ENCODE data around the gene CENPP. TPM values are rescaled to one million over a fixed set of nuclear protein-coding genes. Genes with fewer than 3 reads are reported as not detected.

Gene CENPP
- total RNA-seq, 1 donor from 2014 or later, result 5.7 TPM

DNA sequence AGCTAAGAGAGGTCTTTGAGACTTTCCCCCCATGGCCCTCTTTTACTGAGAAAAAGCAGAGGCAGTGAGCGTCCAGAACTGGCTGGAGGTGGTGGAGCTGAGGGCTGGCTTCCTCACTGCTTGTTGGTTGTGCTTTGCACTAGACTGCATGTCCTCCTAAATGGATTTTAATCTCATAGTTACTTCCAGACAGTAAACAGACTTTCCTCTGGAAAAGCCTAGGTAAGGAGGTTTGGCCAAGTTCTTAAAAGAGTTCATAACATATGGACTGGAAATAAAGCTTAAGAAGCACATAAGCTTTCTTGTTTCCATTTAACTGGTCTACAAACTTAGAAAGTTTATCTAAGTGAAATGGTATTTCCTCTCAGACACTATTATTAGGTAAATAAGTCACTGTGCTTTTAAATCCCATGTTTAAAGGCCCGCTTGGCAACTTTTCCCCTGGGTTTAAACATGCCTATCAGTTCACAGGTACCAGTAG, 154.6 kb downstream of the CENPP start:
- TF ChIP-seq CTCF (IDR thresholded peaks at IDR 0.05; ENCODE audit: partially characterized antibody, unreplicated experiment), result no peak
- Mint-ChIP-seq H3K4me1 (ENCODE audit: low read depth, unreplicated experiment) (no peaks in the 10 kb centered on the region), H3K27ac (ENCODE audit: unreplicated experiment) (no peak overlapping the region), H3K4me3 (ENCODE audit: unreplicated experiment) (no peak overlapping the region), H3K36me3 (ENCODE audit: unreplicated experiment) (no peaks in the 10 kb centered on the region), H3K27me3 (ENCODE audit: unreplicated experiment) (no peaks in the 10 kb centered on the region), H3K9me3 (ENCODE audit: unreplicated experiment) (no peaks in the 10 kb centered on the region)
- no peak for DNase-seq

DNA sequence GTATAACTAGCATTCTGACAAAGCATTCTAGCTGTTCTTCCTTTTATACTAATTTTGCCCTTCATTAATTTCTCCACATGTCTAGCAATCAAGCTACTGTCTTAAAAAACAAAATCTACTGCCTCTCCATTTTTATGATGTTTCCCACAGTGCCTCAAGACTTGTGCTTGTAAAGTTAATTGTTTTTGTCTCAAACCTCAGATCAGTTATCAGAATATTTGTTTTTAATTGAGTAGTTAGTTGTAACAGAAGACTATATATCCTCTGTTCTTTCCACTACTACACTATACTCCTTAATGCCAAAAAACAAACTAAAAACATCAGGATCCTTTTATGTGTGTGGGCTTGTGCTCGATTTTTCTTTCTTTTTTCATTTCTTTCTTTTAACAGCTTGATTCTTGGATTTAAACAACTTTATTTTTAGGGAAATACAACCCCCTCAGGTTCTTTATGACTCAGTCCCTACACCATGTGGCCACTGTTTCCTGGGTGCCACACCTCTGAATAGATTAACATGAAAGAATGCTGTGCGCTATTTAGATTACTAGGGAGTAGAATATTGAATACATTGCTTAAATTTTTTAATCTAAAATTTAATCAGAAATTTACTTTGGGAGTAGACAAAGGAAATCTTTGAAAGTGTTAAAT, 155.4 kb downstream of the CENPP start:
- H3K4me3 Mint-ChIP-seq (ENCODE audit: unreplicated experiment), result no peak overlapping the region
- no peaks in the 10 kb centered on the region for H3K36me3 Mint-ChIP-seq (ENCODE audit: unreplicated experiment)
- no peaks in the 10 kb centered on the region for H3K4me1 Mint-ChIP-seq (ENCODE audit: low read depth, unreplicated experiment)
- no peak for TF ChIP-seq CTCF (IDR thresholded peaks at IDR 0.05; ENCODE audit: partially characterized antibody, unreplicated experiment)
- H3K9me3 Mint-ChIP-seq (ENCODE audit: unreplicated experiment), result no peaks in the 10 kb centered on the region
- DNase-seq, result no peak
- H3K27ac Mint-ChIP-seq (ENCODE audit: unreplicated experiment), result no peak overlapping the region
- no peaks in the 10 kb centered on the region for H3K27me3 Mint-ChIP-seq (ENCODE audit: unreplicated experiment)

- Mint-ChIP-seq H3K27me3 (ENCODE audit: unreplicated experiment) (no peaks in the 10 kb centered on the region), H3K4me3 (ENCODE audit: unreplicated experiment) (no peak within 1 kb of the TSS), H3K9me3 (ENCODE audit: unreplicated experiment) (no peaks in the 10 kb centered on the region), H3K4me1 (ENCODE audit: low read depth, unreplicated experiment) (no peaks in the 10 kb centered on the region), H3K27ac (ENCODE audit: unreplicated experiment) (no peak within 1 kb of the TSS), H3K36me3 (ENCODE audit: unreplicated experiment) (no peaks in the 10 kb centered on the region)
- TF ChIP-seq CTCF (IDR thresholded peaks at IDR 0.05; ENCODE audit: partially characterized antibody, unreplicated experiment), result no peak
- DNase-seq, result no peak
Observed at GRCh38 chr9:92482329-92482728, 156.6 kb downstream of the CENPP start, which contains the start of gene ASPN. ASPN (minus strand) TSS chr9:92482506.

DNA sequence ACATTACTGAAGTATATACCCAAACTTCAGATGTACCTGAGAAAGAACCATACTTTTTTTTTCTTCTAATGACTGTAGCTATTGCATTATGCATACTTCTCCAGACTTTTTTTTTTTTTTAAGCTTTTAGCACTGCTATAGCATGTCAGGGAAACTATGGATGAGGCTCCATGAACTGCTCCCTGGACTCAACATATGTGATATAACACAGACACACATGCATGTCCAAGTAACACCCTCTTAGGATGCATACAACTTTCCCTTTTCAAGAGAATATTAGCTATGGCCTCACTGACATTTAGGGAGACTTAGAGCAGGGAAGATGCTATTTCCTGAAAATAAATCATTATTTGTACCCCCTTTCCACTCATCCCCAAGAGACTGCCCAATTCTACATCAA, 157.1 kb downstream of the CENPP start:
- Mint-ChIP-seq H3K27ac (ENCODE audit: unreplicated experiment) (no peak overlapping the region), H3K4me3 (ENCODE audit: unreplicated experiment) (no peak overlapping the region), H3K27me3 (ENCODE audit: unreplicated experiment) (no peaks in the 10 kb centered on the region), H3K36me3 (ENCODE audit: unreplicated experiment) (no peaks in the 10 kb centered on the region), H3K9me3 (ENCODE audit: unreplicated experiment) (no peaks in the 10 kb centered on the region), H3K4me1 (ENCODE audit: low read depth, unreplicated experiment) (no peaks in the 10 kb centered on the region)
- DNase-seq, result no peak
- no peak for TF ChIP-seq CTCF (IDR thresholded peaks at IDR 0.05; ENCODE audit: partially characterized antibody, unreplicated experiment)
